NCI-H1930 (cell line): ENCODE results near the gene MDH1.

ENCODE experiments used
- DNase-seq, 2 experiments: peaks; one replicate each; lab custom pipeline; 2025; lab: John Stamatoyannopoulos, UW

Gene MDH1

DNA sequence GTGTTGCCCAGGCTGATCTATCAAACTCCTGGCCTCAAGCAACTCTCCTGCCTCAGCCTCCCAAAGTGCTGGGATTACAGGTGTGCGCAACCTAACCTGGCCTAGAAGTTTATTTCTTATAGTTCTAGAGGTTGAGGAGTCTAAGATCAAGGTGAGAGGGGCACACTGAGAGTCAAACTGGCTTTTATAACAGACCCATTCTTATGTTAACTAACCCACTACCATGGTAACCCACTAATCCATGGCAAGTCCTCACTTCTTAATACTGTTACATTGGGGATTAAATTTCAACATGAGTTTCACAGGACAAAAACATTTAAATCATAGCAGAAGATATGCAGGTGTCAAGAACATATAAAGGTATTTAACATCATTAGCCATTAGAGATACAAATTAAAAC is 50.6 kb downstream of the MDH1 start:
- no peak for DNase-seq

DNA sequence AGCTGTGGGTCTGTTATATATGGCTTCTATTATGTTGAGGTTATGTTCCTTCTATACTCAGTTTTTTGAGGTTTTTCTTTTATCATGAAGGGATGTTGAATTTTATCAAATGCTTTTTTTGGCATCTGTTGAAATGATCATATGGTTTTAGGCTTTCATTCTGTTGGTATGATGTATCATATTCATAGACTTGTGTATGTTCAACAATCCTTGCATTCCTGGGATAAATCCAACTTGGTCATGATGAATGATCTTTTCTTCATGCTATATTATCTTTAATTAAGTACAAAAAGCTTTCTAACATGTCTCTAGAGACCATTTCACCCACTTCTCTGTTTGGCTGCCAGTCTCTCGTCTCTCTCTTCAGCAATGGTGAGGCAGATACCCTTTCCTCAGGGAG is 54.2 kb downstream of the MDH1 start:
- no peak for DNase-seq

DNA sequence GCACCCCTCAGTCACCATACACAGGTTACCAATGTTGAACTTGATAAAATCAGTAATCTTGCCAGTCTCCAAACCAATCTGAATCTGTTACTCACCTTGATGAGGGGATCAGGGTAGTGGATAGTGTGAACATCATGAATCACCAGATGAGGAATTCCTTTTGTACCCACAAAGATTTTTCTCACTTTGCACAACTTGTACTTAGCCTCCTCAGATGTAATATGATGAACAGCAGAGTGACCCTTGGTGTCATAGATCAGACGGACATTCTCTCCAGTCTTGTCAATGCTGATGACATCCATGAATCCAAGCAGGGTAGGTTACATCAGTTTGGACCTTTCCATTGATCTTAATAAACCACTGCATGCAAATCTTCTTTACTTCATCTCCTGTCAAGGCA is 54.7 kb downstream of the MDH1 start:
- DNase-seq, result no peak

DNA sequence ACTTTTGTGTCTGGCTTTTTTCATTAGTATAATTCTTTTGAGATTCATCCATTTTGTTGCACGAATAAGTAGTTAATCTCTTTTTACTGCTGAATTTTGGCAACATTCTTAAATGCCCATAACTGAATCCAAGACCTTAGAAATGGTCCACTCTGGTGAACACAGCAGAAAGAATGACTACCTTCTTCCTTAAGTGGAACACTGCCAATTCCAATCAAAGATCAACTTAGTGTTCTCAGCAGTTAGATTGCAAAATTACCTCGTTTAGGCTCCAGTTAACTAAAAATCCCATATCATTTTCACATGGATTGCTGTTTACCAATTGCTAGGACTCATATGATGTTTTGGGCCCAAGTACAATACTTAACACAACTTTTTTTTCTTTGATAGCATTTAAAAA is 59.9 kb downstream of the MDH1 start:
- no peak for DNase-seq

DNA sequence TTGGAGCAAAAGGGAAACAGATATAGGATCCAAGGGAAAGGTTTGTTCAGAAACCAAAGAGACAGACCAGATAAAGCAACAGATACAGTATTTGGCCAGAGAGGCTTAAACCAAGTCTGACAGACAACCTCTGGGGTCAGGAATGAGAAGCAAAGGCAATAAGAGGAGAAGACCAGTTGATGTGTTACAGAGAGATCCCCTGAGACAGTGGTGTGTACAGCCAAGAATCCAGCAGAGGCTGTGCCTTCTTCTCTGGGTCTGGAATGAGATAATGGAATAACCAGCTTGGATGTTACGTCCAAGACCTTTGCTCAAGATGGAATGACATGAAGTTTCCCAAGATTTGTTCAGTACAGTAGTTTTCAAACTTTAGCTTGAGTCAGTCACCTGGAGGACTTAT is 61.1 kb downstream of the MDH1 start:
- DNase-seq, result no peak

DNA sequence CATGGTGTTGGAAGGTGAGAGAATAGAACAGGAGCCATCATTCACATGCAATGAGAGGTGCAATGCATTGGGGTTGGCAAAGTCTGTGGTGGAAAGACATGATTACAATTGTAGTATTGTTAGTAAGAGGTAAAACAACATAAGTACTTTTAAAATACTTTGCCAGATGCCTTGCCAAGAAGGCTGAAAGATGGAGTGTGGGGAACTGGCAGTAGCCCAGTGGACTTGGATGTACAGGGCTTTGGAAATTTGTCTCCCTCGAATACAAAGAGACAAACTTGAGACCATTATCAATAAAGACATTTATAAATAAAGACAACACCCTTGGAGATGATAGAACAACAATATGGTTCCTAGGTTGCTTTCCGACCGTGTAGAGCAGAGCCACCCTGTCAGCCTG is 62.0 kb downstream of the MDH1 start:
- no peak for DNase-seq

DNA sequence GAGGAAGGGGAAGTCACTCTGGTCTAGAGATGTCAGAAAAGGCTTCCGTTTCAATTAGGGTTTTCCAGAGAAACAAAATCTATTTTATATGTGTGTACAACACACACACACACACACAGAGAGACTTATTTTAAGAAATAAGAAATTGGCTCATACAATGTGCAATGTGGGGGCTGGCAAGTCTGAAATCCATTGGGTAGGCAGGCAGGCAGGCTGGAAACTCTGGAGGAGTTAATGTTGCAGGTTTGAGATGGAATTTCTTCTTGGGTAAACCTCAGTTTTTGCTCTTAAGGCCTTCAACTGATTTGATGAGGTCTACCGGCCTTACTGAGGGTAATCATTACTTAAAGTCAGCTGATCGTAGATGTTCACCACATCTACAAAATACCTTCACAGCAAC is 62.6 kb downstream of the MDH1 start:
- no peak for DNase-seq

DNA sequence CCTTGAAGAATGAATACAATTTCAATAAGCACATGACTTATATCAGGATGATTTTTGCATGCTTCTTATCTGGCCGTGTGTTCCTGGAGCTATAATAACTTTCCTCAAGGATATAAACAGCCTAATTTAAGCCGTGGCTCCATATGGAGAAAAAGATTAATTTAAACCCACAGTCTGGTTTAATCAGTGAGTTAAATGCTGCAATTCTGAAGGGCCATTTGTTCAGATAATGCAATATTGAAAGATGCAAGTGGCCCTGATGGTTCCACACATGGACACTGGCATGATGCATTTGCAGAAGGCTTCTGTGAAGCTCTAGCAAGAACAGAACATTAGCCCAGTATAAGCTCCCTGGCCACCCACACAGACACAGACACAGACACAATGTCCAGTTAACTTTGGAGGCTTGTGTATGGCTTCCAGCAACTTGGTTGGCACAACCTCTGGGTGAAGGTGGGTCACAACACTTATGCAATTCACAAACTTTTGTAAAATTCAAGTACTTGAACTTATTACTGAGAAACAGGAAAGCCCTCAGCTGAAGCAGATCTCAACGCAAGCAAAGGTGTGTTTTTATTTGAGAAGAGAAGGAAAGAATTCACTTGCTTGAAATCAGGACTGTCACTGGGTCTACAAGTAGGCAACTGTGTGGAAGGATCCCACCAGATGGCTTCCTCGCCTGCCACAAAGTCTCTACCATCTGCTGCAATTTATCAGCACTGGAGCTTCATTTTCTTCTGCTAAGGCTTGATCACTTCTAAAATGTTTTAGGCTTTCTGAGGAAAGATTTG is 63.3 kb downstream of the MDH1 start:
- DNase-seq, result no peak

DNA sequence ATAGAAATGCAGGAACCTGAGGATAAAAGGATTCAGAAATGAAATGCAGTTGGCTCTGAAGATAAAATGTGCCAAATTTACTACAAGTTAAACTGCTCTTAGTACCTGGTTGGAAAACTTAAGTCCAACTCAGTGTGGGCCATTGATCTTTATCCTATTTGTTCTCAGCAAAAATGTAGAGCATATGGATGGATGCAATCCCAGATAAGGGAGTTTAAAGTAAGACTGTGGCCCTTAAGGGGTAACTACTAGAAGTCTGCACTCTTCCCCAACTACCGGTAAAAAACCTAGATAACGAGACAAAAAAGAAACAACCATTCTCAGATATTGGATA is 63.9 kb downstream of the MDH1 start:
- DNase-seq, result no peak

DNA sequence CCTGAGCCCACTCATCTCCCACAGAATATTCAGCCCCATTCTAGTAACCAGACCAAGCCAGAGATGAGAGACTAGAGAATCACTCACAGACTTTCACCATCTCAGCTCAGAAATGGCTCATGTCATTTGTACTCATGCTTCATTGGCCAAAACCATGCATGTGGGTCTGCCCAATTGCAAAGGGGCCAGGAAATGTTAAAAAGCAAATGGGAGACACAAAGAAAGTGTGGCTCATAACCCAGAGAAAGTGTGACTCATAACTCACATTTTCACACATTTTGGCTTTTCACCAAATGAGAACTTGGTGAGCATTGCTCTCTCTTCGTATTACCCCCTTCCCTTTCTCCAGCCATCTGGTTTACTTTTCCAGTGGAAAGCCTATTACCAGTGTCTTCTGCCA is 66.2 kb downstream of the MDH1 start:
- no peak for DNase-seq
